ENCODE results near the gene SLC25A44. TPM values are rescaled to one million over a fixed set of nuclear protein-coding genes. Genes with fewer than 3 reads are reported as not detected.
A peak's percentile ranks its signal among the peaks of the same experiment; 100 is the strongest.

SLC25A44 gene
- total RNA-seq, 1 experiment from 2014 or later: 32.3 TPM

- H3K27ac Mint-ChIP-seq (ENCODE audit: low read depth, unreplicated experiment): no peak overlapping the region
- CTCF ChIA-PET: interaction anchor here (0.6 to 22.6 kb wide), 6 partner anchors 25 to 145 kb away, joined by 3 to 524 read pairs (median 3); no protein-coding TSS in a partner anchor
- peaks cover 48% of the 10 kb centered on the region for H3K36me3 Mint-ChIP-seq (ENCODE audit: insufficient read depth, unreplicated experiment)
These were observed 26.3 kb downstream of the SLC25A44 start for GRCh38 chr1:156220226-156220625.

DNA sequence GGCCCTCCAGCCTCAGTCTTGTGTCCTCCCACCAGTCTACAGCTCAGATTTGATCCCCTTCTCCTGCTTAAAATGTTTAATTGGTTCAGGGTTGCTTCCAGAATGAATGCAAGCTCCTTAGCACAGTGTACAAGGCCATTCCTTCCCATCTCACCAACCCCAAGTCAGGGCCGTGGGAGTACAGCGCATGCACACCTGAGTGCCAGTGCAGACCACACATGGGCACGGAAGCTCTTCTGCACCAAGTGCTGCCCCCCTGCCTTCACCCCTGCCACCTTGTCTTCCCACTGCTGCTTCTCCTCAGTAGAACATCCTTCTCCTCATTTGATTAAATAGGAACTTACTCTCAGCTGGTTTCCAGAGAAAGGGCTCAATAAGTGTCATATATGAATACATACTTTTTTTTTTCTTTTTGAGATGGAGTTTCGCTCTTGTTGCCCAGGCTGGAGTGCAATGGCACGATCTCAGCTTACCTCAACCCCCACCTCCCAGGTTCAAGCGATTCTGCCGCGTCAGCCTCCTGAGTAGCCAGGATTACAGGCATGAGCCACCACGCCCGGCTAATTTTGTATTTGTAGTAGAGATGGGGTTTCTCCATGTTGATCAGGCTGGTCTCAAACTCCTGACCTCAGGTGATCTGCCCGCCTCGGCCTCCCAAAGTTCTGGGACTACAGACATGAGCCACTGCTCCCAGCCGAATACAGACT, 28.2 kb downstream of the SLC25A44 start:
- Mint-ChIP-seq H3K27ac (ENCODE audit: low read depth, unreplicated experiment) (no peak overlapping the region), H3K4me3 (ENCODE audit: unreplicated experiment) (no peak overlapping the region), H3K9me3 (ENCODE audit: unreplicated experiment) (no peaks in the 10 kb centered on the region), H3K4me1 (ENCODE audit: insufficient read depth, unreplicated experiment) (peaks cover 42% of the 10 kb centered on the region), H3K27me3 (ENCODE audit: insufficient read depth, unreplicated experiment) (no peaks in the 10 kb centered on the region), H3K36me3 (ENCODE audit: insufficient read depth, unreplicated experiment) (peaks cover 54% of the 10 kb centered on the region)
- BruUV-seq (replicated peaks): no TSS peak
- ChIA-PET CTCF (interaction anchor here (0.6 to 22.6 kb wide), 6 partner anchors 14 to 156 kb away, joined by 3 to 524 read pairs (median 4); no protein-coding TSS in a partner anchor), POLR2A (interaction anchor here (0.6 to 0.9 kb wide), 2 partner anchors 9 to 95 kb away, joined by 3 to 5 read pairs; partner anchors contain the start of gene PMF1)
- DNase-seq (ENCODE audit: unreplicated experiment): no peak
- TF ChIP-seq CTCF (IDR thresholded peaks at IDR 0.05; ENCODE audit: unreplicated experiment): no peak
- intact Hi-C loops (cut with micrococcal nuclease): no loop called here

More at GRCh38 chr1:156220226-156220625, 26.3 kb downstream of the SLC25A44 start:
- H3K4me1 Mint-ChIP-seq (ENCODE audit: insufficient read depth, unreplicated experiment): peaks cover 38% of the 10 kb centered on the region
- no peak for DNase-seq (ENCODE audit: unreplicated experiment)
- no TSS peak for BruUV-seq (replicated peaks)
- H3K4me3 Mint-ChIP-seq (ENCODE audit: unreplicated experiment): no peak overlapping the region
- no peak for TF ChIP-seq CTCF (IDR thresholded peaks at IDR 0.05; ENCODE audit: unreplicated experiment)
- intact Hi-C loops (cut with micrococcal nuclease): no loop called here
- POLR2A ChIA-PET: interaction anchor here (1.5 to 2.4 kb wide), 2 partner anchors 91 to 125 kb away, joined by 5 to 6 read pairs; no protein-coding TSS in a partner anchor
- no peaks in the 10 kb centered on the region for H3K9me3 Mint-ChIP-seq (ENCODE audit: unreplicated experiment)
- no peaks in the 10 kb centered on the region for H3K27me3 Mint-ChIP-seq (ENCODE audit: insufficient read depth, unreplicated experiment)

- peaks cover 27% of the 10 kb centered on the region for H3K4me1 Mint-ChIP-seq (ENCODE audit: insufficient read depth, unreplicated experiment)
- POLR2A ChIA-PET: interaction anchor here (0.6 to 5.1 kb wide), 15 partner anchors 8 to 135 kb away, joined by 3 to 52 read pairs (median 3); partner anchors contain the start of genes PMF1 and SEMA4A
These were observed 31.7 kb downstream of the SLC25A44 start for GRCh38 chr1:156225677-156226014.

More at GRCh38 chr1:156225677-156226014, 31.7 kb downstream of the SLC25A44 start:
- DNase-seq (ENCODE audit: unreplicated experiment): no peak
- intact Hi-C loops (cut with micrococcal nuclease): loop anchor here (1.0 kb wide), 3 partner anchors 79 to 135 kb away; no protein-coding TSS in a partner anchor
- Mint-ChIP-seq H3K9me3 (ENCODE audit: unreplicated experiment) (no peaks in the 10 kb centered on the region), H3K36me3 (ENCODE audit: insufficient read depth, unreplicated experiment) (peaks cover 58% of the 10 kb centered on the region), H3K27ac (ENCODE audit: low read depth, unreplicated experiment) (peak overlapping the region; percentile 10), H3K4me3 (ENCODE audit: unreplicated experiment) (no peak overlapping the region), H3K27me3 (ENCODE audit: insufficient read depth, unreplicated experiment) (no peaks in the 10 kb centered on the region)
- CTCF ChIA-PET: interaction anchor here (0.6 to 22.6 kb wide), 45 partner anchors 8 to 292 kb away, joined by 3 to 524 read pairs (median 6); partner anchors contain the start of genes BGLAP, KHDC4, PAQR6 and PMF1
- no TSS peak for BruUV-seq (replicated peaks)
- no peak for TF ChIP-seq CTCF (IDR thresholded peaks at IDR 0.05; ENCODE audit: unreplicated experiment)
